Stimulated activated CD8-positive, alpha-beta memory T cell treated with anti-CD3 and anti-CD28 coated beads, Interleukin-2, amount 100 ng/mL, for 1 hour (primary cell): Measurements from ENCODE around the gene OR5B17.
"Not testable (repeated sequence)": the region's sequence is repeated elsewhere in the genome, so short reads cannot be mapped to it uniquely, and the experiment has no call there.

Experiments used
- DNase-seq, 2 donors: peaks; one replicate each; pipeline ENCODE4 v3.0.0-alpha.2; 2020; ENCODE audit warnings: low read depth in 2 of 2

OR5B17 gene

GRCh38 chr11:58358969-58359368, at the start of gene OR5B17:
Gene OR5B17 (minus strand): TSS chr11:58359069. CDS start chr11:58359069, 0 bp downstream.
- no peak for DNase-seq

- DNase-seq = no peak
These were observed 47.9 kb upstream of the OR5B17 start, which contains the start of gene OR5B3 for GRCh38 chr11:58406774-58407173. Gene OR5B3 (minus strand): TSS chr11:58406874. CDS start chr11:58403409, 3,465 bp downstream.

DNA sequence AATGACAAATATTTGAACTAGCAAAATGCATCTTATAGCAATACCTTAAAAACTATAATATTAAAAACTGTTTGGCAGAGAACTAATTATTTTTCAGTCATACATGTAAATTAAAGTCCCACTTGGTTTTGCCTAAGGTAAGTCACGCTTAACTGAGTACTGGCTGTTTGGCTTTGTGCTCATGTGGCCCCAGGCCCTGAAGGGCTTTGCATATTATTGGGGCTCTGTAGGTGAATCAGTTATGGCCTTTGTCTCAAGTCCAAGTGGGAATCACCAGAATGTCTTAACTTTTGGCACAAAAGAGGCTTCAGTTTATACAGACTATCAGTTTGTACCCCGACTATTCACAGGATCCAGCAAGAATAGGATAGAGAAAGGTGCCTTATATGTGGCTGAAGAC, 40.8 kb upstream of the OR5B17 start:
- DNase-seq = not testable (repeated sequence)

DNA sequence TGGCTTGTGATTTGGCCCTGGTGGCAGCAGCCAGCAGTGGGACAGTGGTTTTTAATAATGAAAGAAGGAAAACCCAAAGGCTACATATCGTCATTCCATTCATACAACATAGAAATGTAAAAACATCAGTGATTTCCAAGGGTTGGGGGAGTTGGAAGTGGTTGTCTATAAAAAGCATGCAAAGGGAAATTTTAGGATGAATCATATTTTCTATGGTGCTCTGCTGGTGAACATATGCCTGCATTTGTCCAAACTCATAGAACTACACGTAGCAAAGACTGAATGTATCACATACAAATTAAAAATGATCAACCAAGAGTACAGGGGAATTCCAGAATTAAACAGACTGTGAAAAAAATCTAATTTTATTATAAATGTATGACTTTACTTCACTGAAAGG, 36.7 kb upstream of the OR5B17 start:
- no peak for DNase-seq

GRCh38 chr11:58394195-58394594, 35.3 kb upstream of the OR5B17 start:
- DNase-seq = no peak

DNA sequence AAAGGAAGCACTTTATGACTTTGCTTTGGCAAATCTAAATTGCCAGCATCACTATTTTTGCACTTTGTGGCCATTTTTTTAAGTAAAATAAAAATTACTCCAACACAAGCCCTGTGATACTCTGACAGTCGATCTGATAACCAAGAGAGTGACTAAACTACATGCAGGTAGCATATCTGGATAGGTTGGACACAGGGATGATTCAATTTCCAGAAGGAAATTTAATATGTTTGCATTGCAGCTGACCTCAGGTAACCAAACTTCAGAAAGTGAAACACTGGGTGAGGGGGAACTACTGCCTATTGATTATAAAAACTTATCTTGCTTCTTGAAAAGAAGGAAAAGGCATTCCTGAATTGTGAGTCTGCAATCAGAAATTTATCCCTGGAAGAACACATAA, 33.9 kb upstream of the OR5B17 start:
- no peak for DNase-seq

DNA sequence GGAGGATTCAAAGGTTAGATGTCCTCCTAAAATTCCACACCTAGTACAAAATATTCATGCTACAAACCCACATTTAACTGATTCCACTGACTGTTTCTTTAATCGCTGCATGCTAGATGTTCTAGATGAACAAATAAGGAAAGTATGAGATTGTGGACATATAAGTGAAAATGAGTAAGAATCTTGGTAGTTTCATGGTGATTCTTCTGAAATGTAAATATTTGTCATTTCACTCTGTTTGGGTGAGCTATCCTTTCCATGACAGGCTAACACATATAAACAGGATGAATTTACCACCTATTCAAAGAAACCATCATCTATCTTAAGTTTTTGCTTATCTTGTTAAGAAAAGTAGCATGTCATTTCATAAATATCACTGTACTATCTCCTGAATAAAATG, 33.0 kb upstream of the OR5B17 start:
- no peak for DNase-seq

DNA sequence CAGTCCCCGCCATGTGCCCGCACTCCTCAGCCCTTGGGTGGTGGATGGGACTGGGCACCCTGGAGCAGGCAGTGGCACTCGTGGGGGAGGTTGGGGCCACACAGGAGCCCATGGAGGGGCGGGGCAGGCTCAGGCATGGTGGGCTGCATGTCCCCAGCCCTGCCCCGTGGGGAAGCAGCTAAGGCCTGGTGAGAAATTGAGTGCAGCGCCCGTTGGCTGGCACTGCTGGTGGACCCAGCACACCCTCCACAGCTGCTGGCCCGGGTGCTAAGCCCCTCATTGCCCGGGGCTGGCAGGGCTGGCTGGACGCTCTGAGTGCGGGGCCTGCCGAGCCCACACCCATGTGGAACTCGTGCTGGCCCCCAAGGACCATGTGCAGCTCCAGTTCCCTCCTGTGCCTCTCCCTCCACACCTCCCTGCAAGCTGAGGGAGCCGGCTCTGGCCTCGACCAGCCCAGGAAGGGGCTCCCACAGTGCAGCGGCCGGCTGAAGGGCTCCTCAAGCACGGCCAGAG, 31.7 kb upstream of the OR5B17 start:
- no peak for DNase-seq

GRCh38 chr11:58354727-58355126, 4.1 kb downstream of the OR5B17 start:
- no peak for DNase-seq

- no peak for DNase-seq
These were observed 13.7 kb downstream of the OR5B17 start for GRCh38 chr11:58345204-58345603.

DNA sequence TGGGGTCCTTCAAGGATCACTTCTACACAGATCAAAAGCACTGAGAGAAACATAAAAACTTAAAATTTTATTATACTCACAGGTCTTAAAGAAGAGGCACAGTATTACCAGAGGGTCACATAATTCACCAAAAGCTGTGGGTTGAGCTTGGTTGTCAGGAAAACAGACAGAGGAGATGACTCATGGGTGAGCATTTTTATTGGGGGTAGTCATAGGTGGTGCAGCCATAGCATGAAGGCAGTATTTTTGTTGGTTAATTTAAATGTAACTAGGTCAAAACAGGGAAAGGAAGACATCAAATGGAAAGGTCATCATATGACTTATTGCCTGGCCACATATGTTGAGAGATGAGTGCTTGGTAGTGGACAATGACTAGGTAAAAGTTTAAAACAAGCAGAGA, 24.2 kb downstream of the OR5B17 start:
- no peak for DNase-seq

- no peak for DNase-seq
These were observed 28.0 kb downstream of the OR5B17 start for GRCh38 chr11:58330861-58331260.

- no peak for DNase-seq
These were observed 40.3 kb downstream of the OR5B17 start for GRCh38 chr11:58318532-58318931.

DNA sequence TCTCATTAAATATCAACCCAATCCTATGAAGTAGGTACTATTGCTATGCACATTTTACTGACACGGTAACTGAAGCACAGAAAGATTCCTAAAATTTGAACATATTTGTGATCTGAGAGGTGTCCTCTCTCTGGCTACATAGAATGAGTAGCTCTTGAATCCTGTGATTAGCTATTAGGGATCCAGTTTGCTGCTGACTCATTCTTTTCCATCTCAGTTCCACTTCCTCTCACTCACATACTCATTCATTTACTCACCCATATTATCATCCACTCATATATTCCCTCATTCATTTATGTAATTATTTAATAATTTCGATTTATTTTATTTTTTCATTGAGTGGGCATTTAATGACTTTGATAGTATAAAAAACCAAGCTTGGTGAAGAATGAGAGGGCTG, 42.7 kb downstream of the OR5B17 start:
- no peak for DNase-seq
